Measurements from ENCODE around the gene IPP. TPM values are rescaled to one million over a fixed set of nuclear protein-coding genes. Genes with fewer than 3 reads are reported as not detected.

The IPP gene
- total and polyA plus RNA-seq, 2 of the 4 experiments (the other 2 are of a cell fraction), result 4.6 to 10.6 TPM

DNA sequence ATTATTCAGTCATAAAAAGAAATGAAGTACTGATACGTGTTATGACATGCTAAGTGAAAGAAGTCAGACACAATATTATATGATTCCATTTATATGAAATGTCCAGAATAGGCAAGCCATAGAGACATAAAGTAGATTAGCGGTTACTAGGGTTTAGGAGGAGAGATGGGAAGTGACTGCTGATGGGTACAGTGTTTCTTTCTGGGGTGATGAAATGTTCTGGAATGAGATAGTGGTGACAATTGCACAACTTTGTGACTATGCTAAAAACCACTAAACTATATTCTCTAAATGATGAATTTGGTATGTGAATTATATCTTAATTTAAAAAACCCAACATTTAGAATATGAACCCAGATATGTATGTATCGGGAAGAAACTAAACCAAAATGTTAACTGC lies 27.6 kb downstream of the IPP start:
- peaks cover 5% of the 10 kb centered on the region for H3K36me3 ChIP-seq (ENCODE audit: control insufficient read depth, insufficient read depth, low read length)
- H4K5ac ChIP-seq (ENCODE audit: low read depth, low read length), result no peak overlapping the region
- no peak overlapping the region for H2AK5ac ChIP-seq (ENCODE audit: low read depth, low read length)
- H3K27me3 ChIP-seq (ENCODE audit: control insufficient read depth, insufficient read depth, low read length), result no peaks in the 10 kb centered on the region
- no peak overlapping the region for H3K14ac ChIP-seq (replicated peaks; ENCODE audit: low read depth, low read length)
- no peak overlapping the region for H3K9ac ChIP-seq (ENCODE audit: low read depth, low read length)
- no peak overlapping the region for H2BK15ac ChIP-seq (ENCODE audit: low read depth, low read length)
- 0 out of 2 replicates have a peak, but pooled peaks cover 3% of the 10 kb centered on the region for H3K9me1 ChIP-seq (ENCODE audit: insufficient read depth, low read length)
- no peaks in the 10 kb centered on the region for H3K79me1 ChIP-seq (ENCODE audit: low read depth in 1 of 2, low read length in 2 of 2)
- no peak overlapping the region for H4K8ac ChIP-seq (ENCODE audit: low read depth in 2 of 2, low read length in 2 of 2)
- no peak overlapping the region for H4K91ac ChIP-seq (ENCODE audit: insufficient read depth, low read depth, low read length)
- intact Hi-C loops (cut with micrococcal nuclease) (no loop called here), in situ Hi-C loops (cut with MboI; ENCODE audit: low sequenced_read_pairs) (no loop called here), dilution Hi-C loops (cut with HindIII; ENCODE audit: low sequenced_read_pairs, unreplicated experiment) (no loop called here)
- H3K4me2 ChIP-seq (ENCODE audit: low read depth, low read length), result no peak overlapping the region
- no peak overlapping the region for H3K4ac ChIP-seq (ENCODE audit: low read depth, low read length)
- H3K4me1 ChIP-seq (ENCODE audit: control insufficient read depth, insufficient read depth, low read length), result peaks cover 4% of the 10 kb centered on the region; the same call in 1 of the 2 replicates
- no peak overlapping the region for H2BK5ac ChIP-seq (ENCODE audit: low read depth, low read length, poor library complexity, severe bottlenecking)
- H2AK9ac ChIP-seq (replicated peaks; ENCODE audit: low read depth, low read length, poor library complexity), result no peak overlapping the region
- TF ChIP-seq MAFK (IDR thresholded peaks at IDR 0.05; ENCODE audit: low read depth, low read length) (no peak), NFE2L2 (IDR thresholded peaks at IDR 0.05; ENCODE audit: low read depth, low read length) (no peak), RCOR1 (IDR thresholded peaks at IDR 0.05; ENCODE audit: insufficient replicate concordance, low read length) (no peak), RAD21 (IDR thresholded peaks at IDR 0.05; ENCODE audit: low read length) (no peak), RFX5 (IDR thresholded peaks at IDR 0.05; ENCODE audit: low read depth, low read length) (no peak), MAZ (IDR thresholded peaks at IDR 0.05; ENCODE audit: borderline replicate concordance, low read depth, low read length) (no peak), CEBPB (IDR thresholded peaks at IDR 0.05; ENCODE audit: low read depth, low read length) (peak; percentile 86)
- TF ChIP-seq, protein P1, sequence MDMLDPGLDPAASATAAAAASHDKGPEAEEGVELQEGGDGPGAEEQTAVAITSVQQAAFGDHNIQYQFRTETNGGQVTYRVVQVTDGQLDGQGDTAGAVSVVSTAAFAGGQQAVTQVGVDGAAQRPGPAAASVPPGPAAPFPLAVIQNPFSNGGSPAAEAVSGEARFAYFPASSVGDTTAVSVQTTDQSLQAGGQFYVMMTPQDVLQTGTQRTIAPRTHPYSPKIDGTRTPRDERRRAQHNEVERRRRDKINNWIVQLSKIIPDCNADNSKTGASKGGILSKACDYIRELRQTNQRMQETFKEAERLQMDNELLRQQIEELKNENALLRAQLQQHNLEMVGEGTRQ (IDR thresholded peaks at IDR 0.05; ENCODE audit: low read depth, low read length), result no peak
- TF ChIP-seq, protein P2, sequence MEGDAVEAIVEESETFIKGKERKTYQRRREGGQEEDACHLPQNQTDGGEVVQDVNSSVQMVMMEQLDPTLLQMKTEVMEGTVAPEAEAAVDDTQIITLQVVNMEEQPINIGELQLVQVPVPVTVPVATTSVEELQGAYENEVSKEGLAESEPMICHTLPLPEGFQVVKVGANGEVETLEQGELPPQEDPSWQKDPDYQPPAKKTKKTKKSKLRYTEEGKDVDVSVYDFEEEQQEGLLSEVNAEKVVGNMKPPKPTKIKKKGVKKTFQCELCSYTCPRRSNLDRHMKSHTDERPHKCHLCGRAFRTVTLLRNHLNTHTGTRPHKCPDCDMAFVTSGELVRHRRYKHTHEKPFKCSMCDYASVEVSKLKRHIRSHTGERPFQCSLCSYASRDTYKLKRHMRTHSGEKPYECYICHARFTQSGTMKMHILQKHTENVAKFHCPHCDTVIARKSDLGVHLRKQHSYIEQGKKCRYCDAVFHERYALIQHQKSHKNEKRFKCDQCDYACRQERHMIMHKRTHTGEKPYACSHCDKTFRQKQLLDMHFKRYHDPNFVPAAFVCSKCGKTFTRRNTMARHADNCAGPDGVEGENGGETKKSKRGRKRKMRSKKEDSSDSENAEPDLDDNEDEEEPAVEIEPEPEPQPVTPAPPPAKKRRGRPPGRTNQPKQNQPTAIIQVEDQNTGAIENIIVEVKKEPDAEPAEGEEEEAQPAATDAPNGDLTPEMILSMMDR (conservative IDR thresholded peaks at IDR 0.05; ENCODE audit: low read depth, low read length), result no peak
- no TSS peak for BruUV-seq (replicated peaks)
- DNase-seq (peak; percentile 6), ATAC-seq (ENCODE audit: low read depth) (no peak)
- POLR2A ChIA-PET (ENCODE audit: unreplicated experiment), result no interaction called here
- no peak overlapping the region for H2BK20ac ChIP-seq (ENCODE audit: low read depth, low read length)
- no peak overlapping the region for H3K18ac ChIP-seq (ENCODE audit: low read depth, low read length)
- H4K20me1 ChIP-seq (ENCODE audit: insufficient read depth, low read length), result no peaks in the 10 kb centered on the region
- H3K56ac ChIP-seq (ENCODE audit: extremely low read depth, insufficient read depth, low read length), result no peak overlapping the region
- CTCF ChIA-PET, result no interaction called here
- no peak overlapping the region for H2BK120ac ChIP-seq (ENCODE audit: low read depth, low read length)
- no peaks in the 10 kb centered on the region for H3K9me3 ChIP-seq (ENCODE audit: control insufficient read depth, insufficient read depth, low read length)
- no peak overlapping the region for H3K4me3 ChIP-seq (ENCODE audit: insufficient read depth, low read depth, low read length)
- H3K27ac ChIP-seq (ENCODE audit: insufficient read depth, low read length), result no peak overlapping the region
- no peak overlapping the region for H3K23ac ChIP-seq (ENCODE audit: low read depth, low read length)
- WGBS, 2 experiments (ENCODE audit: extremely low coverage in 2 of 2, insufficient read length in 1 of 2), result no CpG with 5 or more reads among the region's 3 CpGs
- H2AFZ ChIP-seq (replicated peaks; ENCODE audit: low read length, poor library complexity), result no peak overlapping the region
